Suprapubic skin (tissue), 4 donors: ENCODE results near the gene AVL9. TPM values are rescaled to one million over a fixed set of nuclear protein-coding genes. Genes with fewer than 3 reads are reported as not detected.

Source experiments
- DNase-seq, 2 donors: peaks; one replicate each; pipeline ENCODE4 v3.0.0-alpha.2; 2019; ENCODE audit warnings: low spot score in 2 of 2
- H3K27ac ChIP-seq: fragments of 200-600 bp; sonication (generic); one replicate; pipeline ENCODE4 v1.5.1; 2019
- H3K27me3 ChIP-seq: fragments of 200-600 bp; sonication (generic); one replicate; pipeline ENCODE4 v1.5.1; 2019
- H3K36me3 ChIP-seq: fragments of 200-600 bp; sonication (generic); one replicate; pipeline ENCODE4 v1.5.1; 2019
- H3K4me1 ChIP-seq: fragments of 200-600 bp; sonication (generic); one replicate; pipeline ENCODE4 v1.5.1; 2019
- H3K4me3 ChIP-seq: fragments of 200-600 bp; sonication (generic); one replicate; pipeline ENCODE4 v1.5.1; 2019; ENCODE audit warnings: mild to moderate bottlenecking
- H3K9me3 ChIP-seq: fragments of 200-600 bp; sonication (generic); one replicate; pipeline ENCODE4 v1.5.1; 2019
- EP300 ChIP-seq: sonication (generic); formaldehyde crosslinking; IDR thresholded peaks from one replicate; pipeline ENCODE4 v1.6.1; 2017; ENCODE audit warnings: antibody characterized with exemption
- POLR2A ChIP-seq, 2 donors: fragments of 450-650 bp; IDR thresholded peaks; one replicate each; pipeline ENCODE4 v1.6.1; 2017; ENCODE audit warnings: antibody characterized with exemption in 2 of 2, mild to moderate bottlenecking in 2 of 2, moderate library complexity in 2 of 2
- POLR2AphosphoS5 ChIP-seq, 3 donors: sonication (generic); formaldehyde crosslinking; IDR thresholded peaks; one replicate each; pipeline ENCODE4 v1.6.1; 2017; ENCODE audit warnings: antibody characterized with exemption in 3 of 3
- WGBS: methylation state at CpG from one replicate; pipeline ENCODE4 v1.1.5; 2018; 5-methylcytosine and 5-hydroxymethylcytosine counted together
- total RNA-seq, 4 donors: library from RNA; depleted of rRNA; stranded (reverse); fragments of >200 nt; gene quantifications; one replicate each; pipeline ENCODE4 v1.1.0, GENCODE V29; 2016
- TF ChIP-seq, protein P1 (sequence below), 2 donors: fragments of 200-600 bp in 1 of 2; fragments of 450-650 bp in 1 of 2; sonication (generic) in 1 of 2; IDR thresholded peaks; one replicate each; pipeline ENCODE4 v1.5.1; 2016 to 2019; ENCODE audit warnings: antibody characterized with exemption in 2 of 2, mild to moderate bottlenecking in 1 of 2, moderate library complexity in 1 of 2

Gene AVL9
- 10 to 100 TPM; 22.5 to 42.2 (median 24.8) TPM for total RNA-seq

DNA sequence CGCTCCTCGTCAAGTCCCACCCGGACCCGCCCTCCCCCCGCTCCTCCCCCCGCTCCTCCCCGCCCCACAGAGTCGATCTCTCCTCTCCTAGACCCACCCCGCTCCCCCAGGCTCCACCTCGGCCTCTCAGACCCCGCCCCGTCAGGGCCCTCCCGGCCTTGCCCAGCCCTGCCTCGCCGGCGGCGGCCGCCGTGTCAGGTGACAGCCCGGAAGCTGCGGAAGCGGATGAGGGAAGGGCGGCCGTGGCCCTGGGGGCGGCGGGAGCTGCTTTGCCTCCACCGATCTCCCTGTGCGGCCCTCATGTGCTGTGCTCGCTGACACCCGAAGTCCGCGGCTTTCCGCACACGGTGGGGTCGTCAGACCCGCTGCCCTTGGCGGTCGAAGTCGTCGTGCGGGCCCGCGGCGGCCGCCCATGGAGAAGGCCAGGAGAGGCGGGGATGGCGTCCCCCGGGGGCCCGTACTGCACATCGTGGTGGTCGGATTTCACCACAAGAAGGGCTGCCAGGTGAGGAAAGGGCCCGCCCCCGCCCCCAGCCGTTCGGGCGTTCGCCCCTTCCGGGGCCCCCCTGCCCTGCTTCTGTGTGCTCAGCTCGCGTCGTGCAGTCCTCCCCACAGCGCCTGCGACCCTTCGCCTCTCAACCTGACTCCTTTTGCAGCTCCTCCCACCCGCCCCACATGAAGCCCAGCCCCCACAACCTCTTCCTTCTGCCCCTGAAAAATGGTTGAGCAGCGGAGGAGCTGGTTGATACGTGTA, at the start of gene AVL9:
Gene AVL9, plus strand, starts transcription at position 192 of the 754 bp plus-strand sequence. Its CDS starts 221 bp downstream, at position 413.
- Histone ChIP-seq H3K4me1 (peaks cover 27% of the 10 kb centered on the region), H3K27me3 (no peaks in the 10 kb centered on the region), H3K36me3 (no peaks in the 10 kb centered on the region), H3K27ac (peak within 1 kb of the TSS; percentile 96), H3K9me3 (no peaks in the 10 kb centered on the region), H3K4me3 (peak within 1 kb of the TSS; percentile 82)
- peak; percentile 72 to 94 (median 92) for TF ChIP-seq POLR2AphosphoS5 (IDR thresholded peaks at IDR 0.05)
- no peak for TF ChIP-seq EP300
- TF ChIP-seq, protein P1, sequence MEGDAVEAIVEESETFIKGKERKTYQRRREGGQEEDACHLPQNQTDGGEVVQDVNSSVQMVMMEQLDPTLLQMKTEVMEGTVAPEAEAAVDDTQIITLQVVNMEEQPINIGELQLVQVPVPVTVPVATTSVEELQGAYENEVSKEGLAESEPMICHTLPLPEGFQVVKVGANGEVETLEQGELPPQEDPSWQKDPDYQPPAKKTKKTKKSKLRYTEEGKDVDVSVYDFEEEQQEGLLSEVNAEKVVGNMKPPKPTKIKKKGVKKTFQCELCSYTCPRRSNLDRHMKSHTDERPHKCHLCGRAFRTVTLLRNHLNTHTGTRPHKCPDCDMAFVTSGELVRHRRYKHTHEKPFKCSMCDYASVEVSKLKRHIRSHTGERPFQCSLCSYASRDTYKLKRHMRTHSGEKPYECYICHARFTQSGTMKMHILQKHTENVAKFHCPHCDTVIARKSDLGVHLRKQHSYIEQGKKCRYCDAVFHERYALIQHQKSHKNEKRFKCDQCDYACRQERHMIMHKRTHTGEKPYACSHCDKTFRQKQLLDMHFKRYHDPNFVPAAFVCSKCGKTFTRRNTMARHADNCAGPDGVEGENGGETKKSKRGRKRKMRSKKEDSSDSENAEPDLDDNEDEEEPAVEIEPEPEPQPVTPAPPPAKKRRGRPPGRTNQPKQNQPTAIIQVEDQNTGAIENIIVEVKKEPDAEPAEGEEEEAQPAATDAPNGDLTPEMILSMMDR (IDR thresholded peaks at IDR 0.05): no peak
- peak in 1 of 2 donors; percentile 88 for TF ChIP-seq POLR2A (IDR thresholded peaks at IDR 0.05)
- DNase-seq: peak; percentile 98
- 0% methylated on average over 14 of the region's 67 CpGs for whole genome bisulfite sequencing

DNA sequence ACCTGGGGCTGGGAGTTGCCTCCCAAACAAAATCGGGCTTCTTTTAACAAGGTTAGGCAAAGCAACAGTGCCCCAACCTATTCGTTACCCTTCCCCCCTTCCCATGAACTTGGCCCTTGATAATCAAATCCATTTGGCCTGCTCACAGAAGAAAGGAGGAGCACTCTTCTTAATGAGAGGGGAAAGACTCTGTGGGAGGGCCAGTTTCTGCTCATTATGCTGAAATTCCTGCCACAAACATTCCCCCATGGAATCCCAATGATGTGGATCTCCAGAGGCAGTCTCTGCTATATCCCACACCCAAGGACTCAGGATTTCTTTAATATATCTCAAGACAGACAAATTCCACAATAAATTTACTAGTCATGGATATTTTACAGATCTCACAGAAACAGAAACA, 48.1 kb upstream of the AVL9 start:
- H3K36me3 ChIP-seq: no peaks in the 10 kb centered on the region
- H3K27ac ChIP-seq: no peak overlapping the region
- H3K9me3 ChIP-seq: no peaks in the 10 kb centered on the region
- H3K4me3 ChIP-seq: no peak overlapping the region
- 80% methylated on average over 2 of the region's 2 CpGs for WGBS
- no peaks in the 10 kb centered on the region for H3K4me1 ChIP-seq
- DNase-seq: no peak
- no peak for TF ChIP-seq EP300
- TF ChIP-seq POLR2A (IDR thresholded peaks at IDR 0.05): no peak
- TF ChIP-seq POLR2AphosphoS5 (IDR thresholded peaks at IDR 0.05): no peak
- TF ChIP-seq, protein P1 (IDR thresholded peaks at IDR 0.05): no peak
- peaks cover 3% of the 10 kb centered on the region for H3K27me3 ChIP-seq

DNA sequence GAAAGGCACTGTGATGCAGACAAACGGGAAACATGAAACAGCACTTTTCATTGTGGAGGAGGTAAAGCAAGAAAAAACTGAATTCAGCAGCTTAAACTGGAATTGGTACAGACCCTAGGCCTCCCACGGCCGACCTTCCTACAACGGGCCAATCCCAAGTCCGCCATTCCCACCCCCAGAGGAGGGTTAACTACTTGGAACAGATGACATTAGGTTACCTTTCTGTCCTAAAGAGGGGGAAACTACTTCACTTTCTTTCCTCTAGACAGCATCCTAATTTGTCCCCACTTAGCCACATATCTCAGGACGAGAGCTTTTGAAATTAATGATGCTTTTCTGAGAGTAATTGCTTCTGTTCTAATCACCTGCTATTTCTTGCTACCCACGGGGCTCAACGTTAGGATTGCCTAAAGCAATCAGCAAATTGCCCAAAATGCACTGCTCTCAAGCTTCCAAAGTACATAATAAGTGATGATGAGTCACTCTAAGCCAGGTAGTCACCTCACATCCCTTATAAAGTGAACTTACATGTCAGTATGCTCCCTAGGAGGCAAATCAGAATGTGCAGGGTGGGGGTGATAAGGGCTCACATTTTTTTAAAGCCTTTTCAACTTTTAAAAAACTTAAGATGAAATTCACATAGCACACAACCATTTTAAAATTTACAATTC, 41.8 kb upstream of the AVL9 start:
- TF ChIP-seq EP300 (no peak), POLR2AphosphoS5 (IDR thresholded peaks at IDR 0.05) (no peak), POLR2A (IDR thresholded peaks at IDR 0.05) (no peak)
- TF ChIP-seq, protein P1 (IDR thresholded peaks at IDR 0.05): no peak
- 53% methylated on average over 8 of the region's 8 CpGs for WGBS
- H3K27me3 ChIP-seq: peaks cover 6% of the 10 kb centered on the region
- no peak overlapping the region for H3K27ac ChIP-seq
- DNase-seq: no peak
- H3K9me3 ChIP-seq: no peaks in the 10 kb centered on the region
- H3K36me3 ChIP-seq: no peaks in the 10 kb centered on the region
- no peak overlapping the region for H3K4me3 ChIP-seq
- no peaks in the 10 kb centered on the region for H3K4me1 ChIP-seq

DNA sequence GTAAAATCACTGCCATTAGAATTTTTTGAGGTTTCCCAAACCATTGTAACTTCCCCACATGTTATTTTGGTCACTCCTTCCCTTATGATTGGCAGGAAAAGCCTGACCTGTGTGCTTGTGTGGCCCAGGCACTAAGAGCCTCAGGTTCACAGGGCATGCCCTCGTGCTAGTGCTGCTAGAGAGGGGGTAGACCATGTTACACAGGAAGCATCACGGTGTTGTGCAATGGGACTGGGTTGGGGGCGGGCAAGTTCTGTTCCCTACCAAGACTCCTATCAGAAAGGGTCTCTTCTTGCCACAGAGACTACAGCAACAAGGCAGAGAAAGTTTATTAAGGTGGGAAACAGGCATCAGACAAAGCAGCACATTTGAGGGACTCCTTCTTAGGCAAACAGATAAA, 37.3 kb upstream of the AVL9 start:
- H3K4me1 ChIP-seq: no peaks in the 10 kb centered on the region
- WGBS: 64% methylated on average over 3 of the region's 3 CpGs
- H3K27ac ChIP-seq: no peak overlapping the region
- TF ChIP-seq POLR2A (IDR thresholded peaks at IDR 0.05) (no peak), EP300 (no peak), POLR2AphosphoS5 (IDR thresholded peaks at IDR 0.05) (no peak)
- TF ChIP-seq, protein P1 (IDR thresholded peaks at IDR 0.05): no peak
- H3K9me3 ChIP-seq: no peaks in the 10 kb centered on the region
- no peak overlapping the region for H3K4me3 ChIP-seq
- DNase-seq: no peak
- H3K36me3 ChIP-seq: no peaks in the 10 kb centered on the region
- peaks cover 6% of the 10 kb centered on the region for H3K27me3 ChIP-seq

DNA sequence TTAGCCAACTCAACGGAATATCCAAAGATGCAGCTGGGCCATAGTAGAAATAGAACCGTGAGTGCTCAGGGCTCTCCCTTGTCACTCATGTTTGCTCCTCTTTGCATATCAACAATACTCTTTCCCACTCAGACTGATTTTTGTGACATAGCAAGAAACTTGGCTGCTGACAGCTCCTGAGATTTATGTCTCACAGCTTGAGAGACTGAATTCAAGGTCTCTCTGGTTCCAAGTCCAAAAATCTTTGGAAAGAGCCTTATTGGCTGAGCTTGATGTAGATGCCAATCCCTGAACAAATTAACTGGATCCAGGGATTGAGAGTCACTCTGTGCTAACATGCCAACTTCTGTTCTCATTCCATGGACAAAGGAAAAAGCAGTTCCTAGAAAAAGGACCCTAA, 35.5 kb upstream of the AVL9 start:
- 35% methylated on average over 2 of the region's 2 CpGs for WGBS
- Histone ChIP-seq H3K36me3 (no peaks in the 10 kb centered on the region), H3K9me3 (no peaks in the 10 kb centered on the region), H3K4me1 (no peaks in the 10 kb centered on the region), H3K27ac (no peak overlapping the region), H3K27me3 (no peaks in the 10 kb centered on the region), H3K4me3 (no peak overlapping the region)
- no peak for DNase-seq
- TF ChIP-seq POLR2AphosphoS5 (IDR thresholded peaks at IDR 0.05) (no peak), POLR2A (IDR thresholded peaks at IDR 0.05) (no peak), EP300 (no peak)
- TF ChIP-seq, protein P1 (IDR thresholded peaks at IDR 0.05): no peak
